PFSK-1 (cell line): ENCODE data around the gene IL20.

Experiments used
- FOXP2 ChIP-seq: optimal IDR thresholded peaks from 2 replicates; pipeline ENCODE3; 2011; ENCODE audit warnings: borderline replicate concordance, control low read depth, inconsistent platforms; ENCODE audit not compliant: insufficient read depth; ENCODE audit errors: extremely low read length, extremely low read depth
- POLR2AphosphoS5 ChIP-seq: IDR thresholded peaks from 2 replicates; pipeline ENCODE4 v1.6.1; 2012; ENCODE audit warnings: low read depth, mild to moderate bottlenecking, control low read depth, low read length, moderate library complexity
- SIN3A ChIP-seq: IDR thresholded peaks from 2 replicates; pipeline ENCODE4 v1.6.1; 2012; ENCODE audit warnings: mild to moderate bottlenecking, low read length, moderate library complexity, borderline replicate concordance; ENCODE audit not compliant: insufficient read depth
- TAF1 ChIP-seq: IDR thresholded peaks from 2 replicates; pipeline ENCODE4 v1.6.1; 2012; ENCODE audit warnings: low read length, control low read depth, borderline replicate concordance; ENCODE audit not compliant: insufficient read depth
- TF ChIP-seq, protein P1 (sequence below), 2 experiments: IDR thresholded peaks; 2 replicates each; pipeline versions ENCODE4 v1.6.1 to v1.8.0; 2011 to 2012; ENCODE audit warnings: low read depth in 2 of 2, low read length in 2 of 2, control low read depth in 1 of 2, inconsistent platforms in 1 of 2, mild to moderate bottlenecking in 1 of 2, moderate library complexity in 1 of 2; ENCODE audit not compliant: insufficient read depth in 1 of 2

DNA sequence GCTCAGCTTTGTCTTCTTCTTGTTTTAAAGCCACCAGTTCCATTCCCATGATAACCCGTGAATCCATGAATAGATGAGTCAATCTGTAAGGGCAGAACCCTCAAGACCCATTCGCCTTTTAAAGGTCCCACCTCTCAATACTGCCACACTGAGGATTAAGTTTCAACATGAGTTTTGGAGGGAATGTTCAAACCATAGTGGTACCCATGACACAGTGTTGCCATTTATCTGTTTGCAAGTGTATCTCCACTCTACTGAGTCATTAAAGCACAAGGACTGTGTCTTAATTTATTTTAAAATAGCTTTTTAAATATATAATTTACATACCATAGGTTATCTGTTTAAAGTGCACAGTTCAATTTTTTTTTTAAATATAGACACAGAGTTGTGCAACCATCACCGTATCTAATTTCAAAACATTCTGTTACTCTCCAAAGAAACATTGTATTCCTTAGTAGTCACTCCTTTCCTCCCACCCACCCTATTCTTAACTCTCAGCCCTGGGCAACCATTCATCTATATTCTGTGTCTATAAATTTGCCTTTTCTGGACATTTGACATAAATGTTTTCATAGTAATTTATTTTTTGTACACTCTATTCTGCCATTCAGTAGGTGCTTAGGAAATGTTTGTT is 27.0 kb downstream of the IL20 start:
- no peak for TF ChIP-seq TAF1
- TF ChIP-seq, protein P1, sequence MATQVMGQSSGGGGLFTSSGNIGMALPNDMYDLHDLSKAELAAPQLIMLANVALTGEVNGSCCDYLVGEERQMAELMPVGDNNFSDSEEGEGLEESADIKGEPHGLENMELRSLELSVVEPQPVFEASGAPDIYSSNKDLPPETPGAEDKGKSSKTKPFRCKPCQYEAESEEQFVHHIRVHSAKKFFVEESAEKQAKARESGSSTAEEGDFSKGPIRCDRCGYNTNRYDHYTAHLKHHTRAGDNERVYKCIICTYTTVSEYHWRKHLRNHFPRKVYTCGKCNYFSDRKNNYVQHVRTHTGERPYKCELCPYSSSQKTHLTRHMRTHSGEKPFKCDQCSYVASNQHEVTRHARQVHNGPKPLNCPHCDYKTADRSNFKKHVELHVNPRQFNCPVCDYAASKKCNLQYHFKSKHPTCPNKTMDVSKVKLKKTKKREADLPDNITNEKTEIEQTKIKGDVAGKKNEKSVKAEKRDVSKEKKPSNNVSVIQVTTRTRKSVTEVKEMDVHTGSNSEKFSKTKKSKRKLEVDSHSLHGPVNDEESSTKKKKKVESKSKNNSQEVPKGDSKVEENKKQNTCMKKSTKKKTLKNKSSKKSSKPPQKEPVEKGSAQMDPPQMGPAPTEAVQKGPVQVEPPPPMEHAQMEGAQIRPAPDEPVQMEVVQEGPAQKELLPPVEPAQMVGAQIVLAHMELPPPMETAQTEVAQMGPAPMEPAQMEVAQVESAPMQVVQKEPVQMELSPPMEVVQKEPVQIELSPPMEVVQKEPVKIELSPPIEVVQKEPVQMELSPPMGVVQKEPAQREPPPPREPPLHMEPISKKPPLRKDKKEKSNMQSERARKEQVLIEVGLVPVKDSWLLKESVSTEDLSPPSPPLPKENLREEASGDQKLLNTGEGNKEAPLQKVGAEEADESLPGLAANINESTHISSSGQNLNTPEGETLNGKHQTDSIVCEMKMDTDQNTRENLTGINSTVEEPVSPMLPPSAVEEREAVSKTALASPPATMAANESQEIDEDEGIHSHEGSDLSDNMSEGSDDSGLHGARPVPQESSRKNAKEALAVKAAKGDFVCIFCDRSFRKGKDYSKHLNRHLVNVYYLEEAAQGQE (IDR thresholded peaks at IDR 0.05; ENCODE audit: insufficient read depth in 1 of 2, low read depth in 2 of 2, low read length in 2 of 2) = no peak
- no peak for TF ChIP-seq POLR2AphosphoS5
- TF ChIP-seq SIN3A = no peak
- TF ChIP-seq FOXP2 = no peak
